ENCODE data around the gene SFSWAP. TPM values are rescaled to one million over a fixed set of nuclear protein-coding genes. Genes with fewer than 3 reads are reported as not detected.
"Not testable (repeated sequence)": the region's sequence is repeated elsewhere in the genome, so short reads cannot be mapped to it uniquely, and the experiment has no call there.

SFSWAP gene
- total and polyA plus RNA-seq, 7 donors = 10.8 to 42.9 (median 27.8) TPM

DNA sequence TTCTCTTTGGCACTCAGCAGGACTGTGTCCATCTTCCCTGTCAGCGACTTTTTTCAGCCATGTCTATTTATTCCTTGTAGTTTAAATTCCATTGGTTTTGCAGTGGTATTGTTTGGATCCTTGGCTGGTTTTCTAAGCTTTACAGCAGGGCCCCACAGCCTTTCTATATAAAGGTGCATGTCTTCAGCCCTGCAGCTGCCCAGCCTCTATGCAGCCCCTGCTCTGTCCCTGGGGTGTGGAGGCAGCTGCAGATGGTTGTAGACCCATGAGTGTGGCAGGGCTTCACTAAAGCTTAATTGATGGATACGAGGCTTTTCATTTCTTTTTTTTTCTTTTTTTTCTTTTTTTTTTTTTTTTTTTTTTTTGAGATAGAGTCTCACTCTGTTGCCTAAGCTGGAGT, 29.7 kb downstream of the SFSWAP start:
- no peak for DNase-seq
- Histone ChIP-seq H3K27me3 (no peaks in the 10 kb centered on the region), H3K36me3 (peaks cover 6 to 79% (median 27%) of the 10 kb centered on the region in 4 donors), H3K4me1 (no peaks in the 10 kb centered on the region), H3K27ac (no peak overlapping the region), H3K9me3 (no peaks in the 10 kb centered on the region), H3K4me3 (no peak overlapping the region)
- WGBS, 2 donors = 88% methylated on average over 2 of the region's 2 CpGs
- intact Hi-C loops (cut with DNase I) = no loop called here
- TF ChIP-seq EP300 (IDR thresholded peaks at IDR 0.05) (no peak), POLR2A (IDR thresholded peaks at IDR 0.05) (no peak), CTCF (IDR thresholded peaks at IDR 0.05) (no peak), POLR2AphosphoS5 (IDR thresholded peaks at IDR 0.05) (no peak)

DNA sequence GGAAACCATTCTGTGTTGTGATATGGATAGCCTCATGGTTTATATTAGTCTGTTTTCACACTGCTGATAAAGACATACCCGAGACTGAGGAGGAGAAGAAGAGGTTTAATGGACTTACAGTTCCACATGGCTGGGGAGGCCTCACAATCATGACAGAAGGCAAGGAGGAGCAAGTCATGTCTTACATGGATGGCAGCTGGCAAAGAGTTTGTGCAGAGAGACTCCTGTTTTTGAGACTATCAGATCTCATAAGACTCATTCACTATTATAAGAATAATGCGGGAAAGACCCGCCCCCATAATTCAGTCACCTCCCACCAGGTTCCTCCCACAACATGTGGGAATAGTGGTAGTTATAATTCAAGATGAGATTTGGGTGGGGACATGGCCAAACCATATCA, 31.9 kb downstream of the SFSWAP start:
- H3K9me3 ChIP-seq; intact Hi-C loops (cut with DNase I); H3K27ac ChIP-seq; H3K4me3 ChIP-seq; H3K4me1 ChIP-seq; DNase-seq; H3K27me3 ChIP-seq: not testable (repeated sequence)
- WGBS, 2 donors = 97 to 99% methylated on average over 3 of the region's 3 CpGs
- H3K36me3 ChIP-seq = peaks cover 6 to 83% (median 32%) of the 10 kb centered on the region in 4 donors

DNA sequence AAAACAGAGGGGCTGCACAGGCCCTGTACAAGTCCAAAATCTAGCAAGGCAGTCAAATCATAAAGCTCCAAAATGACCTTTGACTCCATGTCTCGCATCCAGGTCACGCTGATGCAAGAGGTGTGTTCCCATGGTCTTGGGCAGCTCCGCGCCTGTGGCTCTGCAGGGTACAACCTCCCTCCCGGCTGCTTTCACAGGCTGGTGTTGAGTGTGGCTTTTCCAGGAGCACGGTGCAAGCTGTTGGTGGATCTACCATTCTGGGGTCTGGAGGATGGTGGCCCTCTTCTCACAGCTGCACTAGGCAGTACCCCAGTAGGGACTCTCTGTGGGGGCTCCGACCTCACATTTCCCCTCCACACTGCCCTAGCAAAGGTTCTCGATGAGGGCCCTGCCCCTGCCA, 32.5 kb downstream of the SFSWAP start:
- intact Hi-C loops (cut with DNase I); H3K9me3 ChIP-seq; DNase-seq; H3K4me1 ChIP-seq; H3K4me3 ChIP-seq; H3K27ac ChIP-seq; H3K27me3 ChIP-seq: not testable (repeated sequence)
- WGBS, 2 donors = 98 to 99% methylated on average over 8 of the region's 8 CpGs
- peaks cover 6 to 83% (median 33%) of the 10 kb centered on the region in 4 donors for H3K36me3 ChIP-seq

DNA sequence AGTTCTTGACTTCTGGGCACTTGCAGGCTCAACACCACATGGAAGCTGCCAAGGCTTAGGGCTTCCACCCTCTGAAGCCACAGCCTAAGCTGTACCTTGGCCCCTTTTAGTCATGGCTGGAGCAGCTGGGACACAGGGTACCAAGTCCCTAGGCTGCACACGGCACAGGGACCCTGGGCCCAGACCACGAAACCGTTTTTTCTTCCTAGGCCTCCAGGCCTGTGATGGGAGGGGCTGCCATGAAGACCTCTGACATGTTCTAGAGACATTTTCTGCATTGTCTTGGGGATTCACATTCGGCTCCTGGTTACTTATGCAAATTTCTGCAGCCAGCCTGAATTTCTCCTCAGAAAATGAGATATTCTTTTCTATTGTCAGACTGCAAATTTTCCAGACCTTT, 33.0 kb downstream of the SFSWAP start:
- 97 to 98% methylated on average over 4 of the region's 4 CpGs for WGBS, 2 donors
- H3K27ac ChIP-seq; H3K9me3 ChIP-seq; H3K4me3 ChIP-seq; DNase-seq; H3K27me3 ChIP-seq; intact Hi-C loops (cut with DNase I); H3K4me1 ChIP-seq: not testable (repeated sequence)
- peaks cover 6 to 84% (median 34%) of the 10 kb centered on the region in 4 donors for H3K36me3 ChIP-seq

DNA sequence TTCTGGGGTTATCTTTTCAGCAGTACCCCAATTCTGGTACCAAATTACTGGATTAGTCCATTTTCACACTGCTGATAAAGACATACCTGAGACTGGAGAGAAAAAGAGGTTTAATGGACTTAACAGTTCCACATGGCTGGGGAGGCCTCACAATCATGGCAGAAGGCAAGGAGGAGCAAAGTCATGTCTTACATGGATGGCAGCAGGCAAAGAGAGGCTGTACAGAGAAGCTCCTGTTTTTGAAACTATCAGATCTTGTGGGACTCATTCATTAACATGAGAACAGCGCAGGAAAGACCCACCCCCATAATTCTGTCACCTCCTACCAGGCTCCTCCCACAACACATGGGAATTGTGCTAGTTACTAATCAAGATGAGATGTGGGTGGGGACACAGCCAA, 33.8 kb downstream of the SFSWAP start:
- H3K9me3 ChIP-seq; H3K27ac ChIP-seq; intact Hi-C loops (cut with DNase I); H3K4me1 ChIP-seq; DNase-seq; H3K27me3 ChIP-seq; H3K4me3 ChIP-seq: not testable (repeated sequence)
- 100% methylated on average over 1 of the region's 1 CpG for WGBS, 2 donors
- peaks cover 6 to 84% (median 36%) of the 10 kb centered on the region in 4 donors for H3K36me3 ChIP-seq

DNA sequence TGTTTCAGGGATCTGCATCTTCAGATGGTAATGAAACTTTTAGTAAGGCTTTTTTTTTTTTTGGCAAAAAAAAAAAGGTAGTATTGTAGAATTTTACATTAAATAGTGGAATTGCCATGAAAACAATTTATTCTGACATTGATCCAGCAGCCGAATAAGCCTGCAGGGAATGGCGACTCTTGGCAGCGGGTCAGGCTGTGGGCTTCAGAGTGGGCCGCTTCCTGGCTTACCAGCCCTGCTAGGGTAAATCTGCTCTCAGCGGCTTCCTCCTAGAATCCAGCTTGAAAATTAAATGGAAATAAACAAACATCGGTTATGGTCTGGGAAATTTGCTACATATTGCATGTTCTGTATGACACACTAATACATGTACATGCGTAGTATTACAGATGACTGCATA, 34.8 kb downstream of the SFSWAP start:
- Histone ChIP-seq H3K4me3 (no peak overlapping the region), H3K36me3 (peaks cover 6 to 80% (median 33%) of the 10 kb centered on the region in 4 donors), H3K9me3 (no peaks in the 10 kb centered on the region), H3K4me1 (no peaks in the 10 kb centered on the region), H3K27me3 (no peaks in the 10 kb centered on the region), H3K27ac (no peak overlapping the region)
- 96 to 99% methylated on average over 7 of the region's 7 CpGs for WGBS, 2 donors
- intact Hi-C loops (cut with DNase I) = no loop called here
- DNase-seq = no peak
- TF ChIP-seq CTCF (IDR thresholded peaks at IDR 0.05) = no peak
- no peak for TF ChIP-seq POLR2AphosphoS5 (IDR thresholded peaks at IDR 0.05)
- TF ChIP-seq EP300 (IDR thresholded peaks at IDR 0.05) = no peak
- TF ChIP-seq POLR2A (IDR thresholded peaks at IDR 0.05) = no peak

- Histone ChIP-seq H3K4me3 (no peak overlapping the region), H3K27me3 (no peaks in the 10 kb centered on the region), H3K4me1 (no peaks in the 10 kb centered on the region), H3K27ac (no peak overlapping the region), H3K9me3 (no peaks in the 10 kb centered on the region), H3K36me3 (peaks cover 6 to 79% (median 29%) of the 10 kb centered on the region in 4 donors)
- no peak for DNase-seq
- intact Hi-C loops (cut with DNase I) = no loop called here
- TF ChIP-seq EP300 (IDR thresholded peaks at IDR 0.05) = no peak
- TF ChIP-seq POLR2A (IDR thresholded peaks at IDR 0.05) = no peak
- TF ChIP-seq POLR2AphosphoS5 (IDR thresholded peaks at IDR 0.05) = no peak
- no peak for TF ChIP-seq CTCF (IDR thresholded peaks at IDR 0.05)
- 94 to 95% methylated on average over 12 of the region's 12 CpGs for WGBS, 2 donors
Measured at GRCh38 chr12:131747276-131748177, 36.6 kb downstream of the SFSWAP start.

All from sigmoid colon (tissue), 7 donors.